Central memory CD4-positive, alpha-beta T cell (primary cell): ENCODE results near the gene LBP.
"Not testable (repeated sequence)": the region's sequence is repeated elsewhere in the genome, so short reads cannot be mapped to it uniquely, and the experiment has no call there.

Experiments
- DNase-seq: peaks from one replicate; pipeline ENCODE4 v3.0.0; 2022

The LBP gene

DNA sequence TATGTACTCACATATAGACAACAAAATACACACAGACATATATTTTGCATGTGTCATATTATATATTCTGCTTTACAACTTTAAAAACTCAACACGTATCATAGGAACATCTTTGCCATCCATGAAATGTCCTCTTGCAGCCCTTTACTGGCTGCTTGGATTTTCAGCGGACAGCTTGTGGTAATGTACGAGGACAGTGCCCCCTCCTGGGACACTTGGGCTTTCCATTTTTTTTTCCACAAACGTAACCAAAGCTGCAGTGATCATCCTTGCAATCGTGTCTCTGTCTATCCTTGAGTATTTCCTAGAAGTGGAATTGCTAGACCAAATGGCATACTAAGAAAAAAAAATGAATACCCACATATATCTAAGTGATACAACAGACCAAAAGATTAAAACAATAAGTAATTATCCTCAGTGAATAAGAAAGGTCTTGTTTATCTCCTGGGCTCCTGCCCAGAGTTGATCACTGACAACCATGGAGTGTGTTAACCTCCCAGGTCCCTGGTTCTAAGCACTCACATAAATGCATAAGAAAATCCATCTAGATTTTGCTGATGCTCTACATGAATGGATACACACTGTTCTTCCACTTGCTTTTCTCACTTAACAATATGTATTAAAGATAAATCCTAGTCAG lies 24.2 kb upstream of the LBP start:
- no peak for DNase-seq

DNA sequence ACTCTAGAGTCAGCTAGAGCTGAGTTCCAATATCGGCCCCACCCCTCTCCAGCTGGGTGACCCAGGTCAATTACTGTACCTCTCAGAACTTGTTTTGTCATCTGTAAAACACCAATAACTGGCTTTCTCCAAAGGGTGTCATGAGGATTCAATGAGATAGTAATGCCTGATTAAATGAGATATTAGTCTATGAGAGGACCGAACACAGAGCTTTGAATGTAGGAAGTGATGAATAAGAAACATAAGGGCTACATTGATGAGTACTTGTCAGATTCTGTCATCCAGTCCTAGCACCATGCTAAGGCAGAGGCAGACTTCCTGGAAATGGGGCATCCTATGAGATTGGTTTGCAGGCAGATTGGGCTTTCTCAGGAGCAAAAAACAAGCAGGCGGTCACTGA lies 22.1 kb upstream of the LBP start:
- DNase-seq, result no peak

DNA sequence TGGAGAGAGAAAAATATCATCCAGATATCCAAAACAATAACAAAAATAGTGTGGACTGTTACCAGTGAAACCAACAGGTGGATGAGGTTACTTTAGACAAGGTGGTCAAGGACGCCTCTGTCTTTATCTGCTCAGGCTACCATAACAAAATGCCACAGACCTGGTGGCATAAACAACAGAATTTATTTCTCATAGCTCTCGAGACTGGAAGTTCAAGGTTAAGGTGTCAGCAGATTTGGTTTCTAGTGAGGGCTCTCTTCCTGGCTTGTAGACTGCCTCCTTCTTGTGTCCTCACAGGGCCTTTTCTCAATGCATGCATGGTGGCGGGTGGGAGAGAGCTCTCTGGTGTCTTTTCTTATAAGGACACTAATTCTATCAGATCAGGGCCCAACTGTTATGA lies 21.1 kb upstream of the LBP start:
- DNase-seq, result no peak

DNA sequence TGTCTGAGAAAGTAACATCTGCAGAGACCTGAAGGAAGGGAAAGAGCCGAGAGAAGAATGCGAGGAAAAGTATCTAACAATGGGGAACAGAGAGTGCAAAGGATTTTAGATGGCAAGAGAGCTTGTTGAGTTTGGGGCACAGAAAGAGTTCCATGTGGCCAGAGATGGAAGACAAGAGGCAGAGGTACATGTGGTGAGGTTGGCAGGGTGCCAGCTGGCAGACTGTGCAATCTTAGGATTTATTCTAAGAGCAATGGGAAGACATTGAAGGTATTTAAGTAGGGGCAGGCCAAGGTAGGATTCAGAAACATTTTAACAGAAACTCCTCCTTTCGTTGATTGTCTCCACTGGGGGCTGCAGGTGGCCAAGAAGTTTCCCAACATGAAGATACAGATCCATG lies 20.4 kb upstream of the LBP start:
- DNase-seq, result no peak

DNA sequence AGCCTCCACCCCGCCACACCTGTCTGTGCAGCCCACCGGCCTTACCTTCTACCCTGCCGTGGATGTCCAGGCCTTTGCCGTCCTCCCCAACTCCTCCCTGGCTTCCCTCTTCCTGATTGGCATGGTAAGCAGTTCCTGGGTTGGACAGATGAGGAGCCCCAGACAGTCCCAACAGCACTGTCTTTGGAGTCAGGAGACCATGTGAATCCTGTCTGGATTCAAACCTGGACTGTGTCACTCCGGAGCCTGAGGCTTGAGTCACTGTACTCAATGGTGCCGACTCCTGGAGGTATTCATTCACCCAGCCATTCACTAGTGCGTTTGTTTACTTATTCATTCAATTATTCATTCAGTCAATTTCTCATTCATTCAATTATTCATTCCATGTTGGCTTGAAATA lies 20.0 kb upstream of the LBP start:
- DNase-seq, result no peak

DNA sequence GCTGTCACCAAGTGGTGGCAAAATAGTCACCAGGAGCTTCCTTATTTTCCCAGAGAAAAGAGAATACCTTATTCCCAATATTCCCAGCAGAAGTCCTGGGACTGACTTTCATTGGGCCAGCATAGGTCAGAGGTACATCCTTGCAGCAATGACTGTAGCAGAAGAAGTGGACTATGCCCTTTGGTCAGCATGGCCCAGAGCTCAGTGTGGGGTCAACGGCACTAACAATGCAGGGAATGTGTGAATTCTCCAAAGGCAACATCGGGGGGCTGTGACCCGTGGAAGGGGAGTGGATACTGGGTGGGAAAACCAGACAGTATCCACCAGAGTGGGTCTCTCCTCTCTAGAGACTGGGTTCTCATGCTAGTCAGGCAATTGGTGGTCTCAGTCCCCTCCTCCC lies 15.6 kb upstream of the LBP start:
- no peak for DNase-seq

DNA sequence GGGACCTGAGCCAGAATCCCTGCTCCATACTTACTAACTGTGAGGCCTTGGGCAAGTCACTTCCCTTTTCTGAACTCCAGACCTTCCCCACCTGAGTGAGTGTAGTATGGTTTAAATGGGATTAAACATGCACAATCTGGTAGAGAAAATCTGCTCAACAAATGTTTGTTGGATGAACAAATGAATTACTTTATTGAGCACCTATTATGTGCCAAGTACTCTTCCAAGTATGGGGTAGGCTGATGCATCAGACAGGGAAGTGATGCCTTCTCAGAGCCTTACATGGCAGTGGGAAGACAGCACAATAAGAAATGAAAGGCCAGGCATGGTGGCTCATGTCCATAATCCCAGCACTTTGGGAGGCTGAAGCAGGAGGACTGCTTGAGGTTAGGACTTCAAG lies 15.0 kb upstream of the LBP start:
- no peak for DNase-seq

DNA sequence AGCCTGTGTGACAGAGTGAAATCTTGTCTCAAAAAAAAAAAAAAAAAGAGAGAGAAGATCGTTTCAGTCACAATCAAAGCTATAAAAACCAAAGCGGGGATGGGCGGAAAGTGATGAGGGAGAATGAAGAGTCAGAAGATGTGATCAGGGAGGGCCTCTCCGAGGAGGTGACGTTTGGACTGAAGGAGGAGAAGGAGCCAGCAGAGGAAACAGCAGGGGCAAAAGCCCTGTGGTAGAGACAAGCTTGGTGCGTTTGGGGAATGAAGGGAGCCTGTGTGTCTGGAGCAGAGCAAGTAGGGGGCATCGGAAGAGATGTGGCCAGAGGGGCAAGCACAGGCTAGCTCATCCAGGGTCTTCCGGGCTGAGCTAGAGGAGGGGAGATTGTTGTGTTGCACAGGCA lies 14.5 kb upstream of the LBP start:
- DNase-seq, result no peak

DNA sequence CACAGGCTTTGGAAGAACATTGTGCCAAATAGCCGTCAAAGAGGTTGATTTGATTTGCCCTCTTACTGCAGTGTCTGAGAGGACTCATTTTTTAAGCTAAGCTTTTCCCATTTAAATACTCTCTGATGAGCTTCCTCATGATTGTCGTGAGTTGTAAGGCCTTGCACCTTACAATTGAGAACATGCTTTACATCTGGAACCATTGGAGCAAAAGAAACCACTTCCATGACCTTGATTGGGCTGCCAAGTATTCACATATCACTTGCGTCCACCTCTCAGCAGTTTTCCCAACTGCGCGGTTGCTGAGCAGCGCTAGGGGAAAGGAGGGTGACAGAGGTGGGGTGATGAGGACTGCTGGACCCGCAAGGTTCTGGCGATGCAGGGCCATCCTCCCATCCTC lies 12.3 kb upstream of the LBP start:
- no peak for DNase-seq

DNA sequence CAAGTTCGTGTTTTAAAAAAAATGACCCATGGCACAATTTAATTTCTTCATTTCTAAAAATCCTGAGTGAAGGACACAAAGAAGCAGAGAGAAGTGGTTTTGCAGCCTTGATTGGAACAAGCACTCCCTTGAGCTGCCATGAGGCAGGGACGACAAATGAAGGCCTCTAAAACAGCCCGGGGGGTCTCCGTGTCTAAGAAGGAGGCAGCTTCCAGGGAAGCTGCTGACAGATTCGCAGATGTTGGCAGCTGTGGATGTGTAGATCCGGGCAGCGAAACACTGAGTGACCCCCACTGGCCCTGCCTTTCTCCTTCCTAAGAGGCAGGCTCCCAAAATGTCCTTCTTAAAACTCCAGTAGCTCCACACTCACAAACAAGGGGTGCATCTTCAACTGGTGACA lies 9.6 kb upstream of the LBP start:
- no peak for DNase-seq

DNA sequence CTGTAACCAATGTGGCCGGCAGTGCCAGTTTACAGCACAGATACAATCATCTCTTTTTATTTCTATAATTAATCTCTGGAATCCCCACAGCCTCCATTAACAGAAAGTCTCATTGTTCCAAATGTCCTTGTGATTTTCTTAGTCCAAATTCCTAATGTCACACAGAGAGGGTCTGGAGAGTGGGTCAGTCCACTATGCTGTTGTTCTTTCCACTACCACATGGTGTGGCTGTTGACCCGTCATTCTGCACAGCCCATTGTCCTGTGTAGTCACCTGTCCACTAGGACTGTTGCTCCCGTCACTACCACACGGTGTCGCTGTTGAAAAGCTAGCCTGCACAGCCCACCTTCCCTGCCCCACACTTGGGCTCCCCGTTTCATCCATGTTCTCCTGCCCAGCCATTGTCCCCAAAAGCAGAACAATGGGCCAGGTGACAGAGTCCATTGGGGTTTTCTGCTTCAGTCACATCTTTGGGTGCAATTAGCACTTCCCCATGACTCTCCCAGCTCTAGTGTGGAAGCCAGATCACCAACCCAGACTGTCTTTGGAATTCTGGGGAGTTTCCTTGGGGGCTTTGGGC lies 8.6 kb upstream of the LBP start:
- DNase-seq, result no peak

DNA sequence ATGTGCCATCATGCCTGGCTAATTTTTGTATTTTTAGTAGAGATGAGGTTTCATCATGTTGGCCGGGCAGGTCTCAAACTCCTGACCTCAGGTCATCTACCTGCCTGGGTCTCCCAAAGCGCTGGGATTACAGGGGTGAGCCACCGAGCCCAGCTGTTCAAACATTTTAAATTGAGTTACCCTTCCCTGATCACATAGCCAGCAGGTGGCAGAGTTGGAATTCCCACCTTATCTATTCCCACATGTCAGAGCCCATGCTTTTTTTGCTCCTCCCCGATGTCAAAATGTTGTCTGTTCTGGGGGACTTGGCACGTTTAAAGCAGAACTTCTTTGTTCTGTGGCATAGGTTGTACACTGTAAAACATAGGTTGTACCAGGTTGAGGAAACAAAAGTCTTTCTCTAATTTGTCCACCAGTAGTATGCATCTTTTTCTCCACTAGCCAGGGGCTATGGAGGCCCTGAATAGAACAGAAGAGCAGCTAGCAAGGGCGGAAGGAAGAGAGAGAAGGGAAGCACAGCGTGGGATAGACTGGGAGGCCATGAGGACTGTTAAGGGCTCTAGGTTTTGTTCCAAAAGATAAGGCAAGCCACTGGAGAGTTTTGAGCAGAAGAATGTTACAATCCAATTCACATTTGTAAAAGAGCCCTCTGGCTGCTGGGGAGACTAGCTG lies 7.3 kb upstream of the LBP start:
- no peak for DNase-seq

DNA sequence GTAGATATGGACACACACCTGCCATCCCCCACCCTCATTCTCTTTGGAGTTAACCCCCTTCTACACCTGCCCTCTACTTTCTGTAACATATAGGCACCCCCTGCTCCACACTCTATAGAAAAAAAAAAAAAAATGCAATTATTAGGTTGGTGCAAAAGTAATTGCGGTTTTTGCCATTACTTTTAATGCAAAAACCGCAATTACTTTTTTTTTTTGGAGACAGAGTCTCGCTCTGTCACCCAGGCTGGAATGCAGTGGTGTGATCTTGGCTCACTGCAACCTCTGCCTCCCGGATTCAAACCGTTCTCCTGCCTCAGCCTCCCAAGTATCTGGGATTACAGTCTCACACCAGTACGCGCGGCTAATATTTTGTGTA lies 6.8 kb upstream of the LBP start:
- DNase-seq, result not testable (repeated sequence)

DNA sequence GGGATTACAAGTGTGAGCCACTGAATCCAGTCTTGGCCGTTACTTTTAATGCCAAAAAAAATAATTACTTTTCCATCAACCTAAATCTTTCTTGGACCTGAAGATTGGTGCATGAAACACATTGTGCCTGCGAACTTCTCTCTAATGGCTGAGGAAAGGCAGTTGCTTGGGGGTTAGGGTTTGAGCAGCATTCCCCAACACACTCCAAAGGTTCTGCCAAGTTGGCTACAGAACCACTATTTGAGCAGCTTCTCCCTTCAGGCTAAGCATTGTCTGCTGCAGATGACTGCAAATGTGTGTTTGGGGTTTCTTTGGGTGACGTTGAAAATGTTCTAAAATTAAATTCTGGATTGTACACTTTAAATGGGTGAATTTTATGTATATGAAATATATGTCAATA lies 6.3 kb upstream of the LBP start:
- DNase-seq, result no peak

DNA sequence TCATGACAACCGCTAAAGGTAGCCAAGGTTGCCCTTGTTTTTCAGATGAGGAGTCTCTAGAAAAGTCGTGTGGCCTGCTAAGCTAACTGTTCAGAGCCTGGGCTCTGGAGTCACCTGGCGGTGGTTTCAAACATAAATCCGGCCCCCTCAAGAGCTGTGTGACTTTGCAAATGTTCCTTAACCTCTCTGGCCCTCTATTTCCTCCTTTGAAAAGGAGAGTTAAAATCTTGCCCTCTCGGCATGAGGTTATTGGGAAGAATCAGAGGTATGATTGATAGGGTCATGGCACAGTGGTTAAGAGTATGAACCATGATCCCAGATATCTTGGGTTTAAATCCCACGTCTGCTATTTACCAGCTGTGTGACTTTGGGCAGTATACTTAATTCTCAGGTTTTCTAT lies 5.6 kb upstream of the LBP start:
- DNase-seq, result no peak

DNA sequence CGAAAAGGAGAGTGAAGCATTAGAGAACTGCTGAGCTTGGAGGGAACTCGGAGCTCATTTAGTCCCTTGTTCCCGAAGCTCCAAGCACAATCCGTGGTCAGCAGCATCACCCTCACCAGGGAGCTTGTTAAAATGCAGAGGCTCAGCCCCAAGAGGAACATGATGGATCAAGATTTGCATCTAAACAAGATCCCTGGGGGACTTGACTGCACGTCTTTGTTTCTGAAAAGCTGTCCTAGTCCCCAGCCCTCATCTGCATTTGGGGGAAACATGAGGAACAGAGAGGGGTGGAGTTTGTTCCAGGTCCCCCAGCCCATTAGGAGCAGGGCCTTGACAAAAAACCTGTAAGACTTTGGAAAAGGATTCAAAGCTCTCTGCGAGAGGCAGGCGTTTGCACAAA lies 4.1 kb upstream of the LBP start:
- no peak for DNase-seq

DNA sequence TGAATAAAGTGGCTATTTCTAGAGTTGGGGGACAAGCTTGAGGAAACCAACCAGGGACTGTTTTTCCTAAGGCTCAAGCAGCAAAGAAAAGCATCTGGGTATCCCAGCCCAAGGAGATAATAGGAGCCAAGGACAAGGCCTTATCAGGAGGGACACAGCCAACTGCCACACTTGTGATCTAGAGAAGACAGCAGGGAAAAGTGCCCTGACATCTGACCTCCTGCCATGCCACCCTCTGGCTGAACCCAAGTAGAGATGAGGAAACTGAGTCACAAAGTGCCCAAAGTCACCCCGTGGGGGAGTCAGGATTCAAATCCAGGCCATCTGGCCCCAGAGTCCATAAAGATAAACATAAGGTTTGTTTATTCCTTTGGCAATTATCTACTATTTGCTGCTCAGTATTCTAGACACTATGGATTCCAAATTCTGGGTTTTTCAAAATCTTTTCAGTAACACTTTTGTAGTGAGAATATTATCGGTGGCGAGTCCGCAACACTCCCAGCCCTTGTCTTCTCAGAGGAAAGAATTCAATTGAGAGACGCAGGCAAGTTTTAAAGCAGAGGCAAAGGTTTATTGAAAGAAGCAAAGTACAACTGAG lies 3.5 kb upstream of the LBP start:
- no peak for DNase-seq

DNA sequence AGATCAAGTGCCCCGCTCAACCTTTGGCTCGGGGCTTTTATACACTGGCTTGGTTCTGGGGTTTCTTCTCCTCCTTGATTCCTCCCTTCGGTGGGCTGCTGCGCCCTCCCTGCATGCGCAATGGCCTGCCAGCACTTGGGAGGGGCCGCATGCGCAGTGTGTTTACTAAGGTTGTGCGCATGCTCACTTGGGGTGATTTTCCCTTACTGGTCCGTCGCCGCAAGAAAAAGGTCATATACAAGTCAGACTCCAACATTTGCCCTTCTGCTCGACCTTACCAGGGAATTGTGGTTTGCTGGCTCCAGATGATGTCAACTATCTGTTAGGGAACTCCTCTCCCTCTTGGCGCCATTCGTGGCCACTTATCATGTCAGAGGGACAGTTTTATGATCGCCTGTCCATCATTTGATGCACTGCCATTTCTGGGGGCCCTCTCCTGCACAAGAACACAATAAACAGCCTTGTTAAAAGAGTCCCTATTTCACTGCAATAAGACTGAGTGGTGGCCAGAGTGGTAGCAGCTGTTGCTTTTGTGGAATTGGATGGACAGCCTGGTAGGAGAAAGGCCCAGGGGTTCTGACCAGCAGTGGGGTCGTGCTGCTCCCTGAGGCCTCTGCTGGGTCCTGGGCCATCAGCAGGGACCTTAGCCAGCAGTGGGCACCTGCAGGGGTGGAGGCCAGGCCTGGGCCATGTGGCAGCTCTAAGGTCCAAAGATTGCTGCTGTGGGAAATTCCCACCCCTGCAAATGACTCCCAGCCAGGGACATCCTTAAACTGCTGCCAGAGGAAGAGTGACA lies 2.8 kb upstream of the LBP start:
- no peak for DNase-seq

DNA sequence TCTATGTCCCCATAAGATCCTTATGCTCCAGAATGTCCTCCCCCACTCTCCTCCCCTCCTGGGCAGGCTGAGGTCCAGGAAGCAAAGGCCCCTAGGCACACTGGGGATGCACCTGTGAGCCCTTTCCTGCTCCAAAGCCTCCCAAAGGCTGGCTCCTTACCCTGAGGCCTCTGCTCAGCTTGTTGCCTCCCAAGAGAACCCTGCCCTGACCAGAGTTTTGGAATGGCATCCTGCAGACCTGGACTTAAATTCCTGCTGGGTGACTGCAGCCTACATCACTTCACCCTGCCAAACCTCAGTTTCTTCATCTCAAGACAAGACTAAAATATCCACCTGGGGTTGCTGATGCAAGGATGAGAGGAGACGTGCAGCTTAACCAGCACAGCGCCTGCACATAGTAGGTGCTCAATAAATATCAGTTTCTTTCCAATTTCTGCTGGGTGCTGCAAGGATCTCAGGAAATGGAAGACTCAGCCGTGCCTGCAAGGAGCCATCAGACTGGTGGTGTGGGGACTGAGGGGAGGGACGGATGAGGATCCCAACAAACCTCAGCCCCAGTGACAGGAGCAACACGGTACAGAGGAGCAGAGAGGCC lies 2.1 kb upstream of the LBP start:
- no peak for DNase-seq

DNA sequence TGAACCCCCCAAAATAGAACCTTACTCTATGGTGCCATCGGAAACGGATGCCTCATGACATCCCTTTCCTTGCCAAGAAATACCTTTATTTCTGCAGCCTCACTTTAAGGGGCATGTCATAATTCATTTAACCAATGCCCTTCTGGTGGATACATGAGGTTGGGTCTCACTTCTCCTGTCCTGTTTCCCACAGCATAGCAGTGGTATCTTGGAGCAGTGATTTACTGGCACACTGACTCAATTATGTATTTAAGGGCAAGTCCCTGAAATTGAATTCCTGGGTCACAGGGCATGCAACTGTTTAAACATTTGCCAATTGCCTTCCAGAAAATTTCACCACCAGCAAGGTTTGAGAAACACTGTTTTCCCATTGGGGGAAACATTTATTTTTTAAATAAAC lies 639 bp upstream of the LBP start:
- DNase-seq, result no peak

DNA sequence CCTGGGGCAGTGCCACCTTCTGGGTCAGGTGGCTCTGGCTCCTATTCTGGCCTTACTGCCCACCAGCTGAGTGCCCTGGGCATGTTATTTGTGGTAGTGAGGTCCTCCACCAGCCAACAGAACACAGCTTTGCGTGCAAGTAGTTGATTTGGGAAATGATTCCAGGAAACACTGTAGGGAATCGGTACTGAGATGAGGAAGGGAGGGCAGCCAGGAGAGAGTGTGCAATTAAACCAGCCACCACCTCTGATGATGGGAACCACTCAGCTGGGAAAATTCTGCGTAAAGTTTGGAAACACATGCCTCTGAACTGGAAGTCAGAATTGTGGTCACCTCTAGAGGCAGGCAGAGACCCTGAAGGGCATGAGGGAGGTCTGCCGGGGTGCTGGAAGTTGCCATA lies 459 bp downstream of the LBP start:
- DNase-seq, result no peak

DNA sequence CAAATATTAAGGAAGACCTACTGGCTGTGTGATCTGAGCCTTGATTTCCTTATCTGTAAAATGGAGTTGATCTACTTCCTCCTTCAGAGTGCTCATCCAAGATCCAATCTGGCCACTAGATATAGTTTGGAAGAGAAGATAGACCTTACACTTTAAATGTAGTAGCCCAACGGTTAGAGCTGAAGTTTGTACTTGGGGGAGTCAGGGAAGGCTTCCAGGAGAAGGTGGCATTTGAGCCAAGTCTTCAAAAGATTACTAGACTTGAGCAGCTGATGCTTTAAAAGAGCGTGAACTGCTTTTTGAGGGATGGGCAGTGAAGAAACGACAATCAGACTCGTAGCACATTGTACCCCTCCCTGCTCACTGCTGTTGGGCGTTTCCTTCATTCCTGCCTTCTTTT lies 3.6 kb downstream of the LBP start:
- DNase-seq, result no peak
